Measurements from ENCODE around the gene EBNA1BP2.

DNA sequence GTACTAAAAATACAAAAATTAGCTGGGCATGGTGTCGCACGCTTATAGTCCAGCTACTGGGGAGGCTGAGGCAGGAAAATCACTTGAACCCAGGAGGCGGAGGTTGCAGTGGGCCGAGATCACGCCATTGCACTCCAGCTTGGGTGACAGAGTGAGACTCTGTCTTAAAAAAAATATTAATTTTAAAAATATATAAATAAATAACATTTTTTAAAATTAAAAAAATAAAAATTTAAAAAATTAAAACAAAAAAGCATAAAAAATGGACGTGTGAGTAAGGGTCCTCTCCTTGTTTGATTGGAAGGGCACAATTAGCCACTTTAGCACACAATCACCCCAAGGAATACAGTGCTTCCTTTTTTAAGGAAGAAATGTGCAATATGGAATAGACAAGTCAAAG lies 18.6 kb downstream of the EBNA1BP2 start:
- TF ChIP-seq, protein P1, sequence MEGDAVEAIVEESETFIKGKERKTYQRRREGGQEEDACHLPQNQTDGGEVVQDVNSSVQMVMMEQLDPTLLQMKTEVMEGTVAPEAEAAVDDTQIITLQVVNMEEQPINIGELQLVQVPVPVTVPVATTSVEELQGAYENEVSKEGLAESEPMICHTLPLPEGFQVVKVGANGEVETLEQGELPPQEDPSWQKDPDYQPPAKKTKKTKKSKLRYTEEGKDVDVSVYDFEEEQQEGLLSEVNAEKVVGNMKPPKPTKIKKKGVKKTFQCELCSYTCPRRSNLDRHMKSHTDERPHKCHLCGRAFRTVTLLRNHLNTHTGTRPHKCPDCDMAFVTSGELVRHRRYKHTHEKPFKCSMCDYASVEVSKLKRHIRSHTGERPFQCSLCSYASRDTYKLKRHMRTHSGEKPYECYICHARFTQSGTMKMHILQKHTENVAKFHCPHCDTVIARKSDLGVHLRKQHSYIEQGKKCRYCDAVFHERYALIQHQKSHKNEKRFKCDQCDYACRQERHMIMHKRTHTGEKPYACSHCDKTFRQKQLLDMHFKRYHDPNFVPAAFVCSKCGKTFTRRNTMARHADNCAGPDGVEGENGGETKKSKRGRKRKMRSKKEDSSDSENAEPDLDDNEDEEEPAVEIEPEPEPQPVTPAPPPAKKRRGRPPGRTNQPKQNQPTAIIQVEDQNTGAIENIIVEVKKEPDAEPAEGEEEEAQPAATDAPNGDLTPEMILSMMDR (IDR thresholded peaks at IDR 0.05; ENCODE audit: poor library complexity, severe bottlenecking): no peak
- TF ChIP-seq SMC3 (conservative IDR thresholded peaks at IDR 0.05; ENCODE audit: poor library complexity): no peak
- no peak for TF ChIP-seq RAD21 (conservative IDR thresholded peaks at IDR 0.05)
- TF ChIP-seq, protein P2, sequence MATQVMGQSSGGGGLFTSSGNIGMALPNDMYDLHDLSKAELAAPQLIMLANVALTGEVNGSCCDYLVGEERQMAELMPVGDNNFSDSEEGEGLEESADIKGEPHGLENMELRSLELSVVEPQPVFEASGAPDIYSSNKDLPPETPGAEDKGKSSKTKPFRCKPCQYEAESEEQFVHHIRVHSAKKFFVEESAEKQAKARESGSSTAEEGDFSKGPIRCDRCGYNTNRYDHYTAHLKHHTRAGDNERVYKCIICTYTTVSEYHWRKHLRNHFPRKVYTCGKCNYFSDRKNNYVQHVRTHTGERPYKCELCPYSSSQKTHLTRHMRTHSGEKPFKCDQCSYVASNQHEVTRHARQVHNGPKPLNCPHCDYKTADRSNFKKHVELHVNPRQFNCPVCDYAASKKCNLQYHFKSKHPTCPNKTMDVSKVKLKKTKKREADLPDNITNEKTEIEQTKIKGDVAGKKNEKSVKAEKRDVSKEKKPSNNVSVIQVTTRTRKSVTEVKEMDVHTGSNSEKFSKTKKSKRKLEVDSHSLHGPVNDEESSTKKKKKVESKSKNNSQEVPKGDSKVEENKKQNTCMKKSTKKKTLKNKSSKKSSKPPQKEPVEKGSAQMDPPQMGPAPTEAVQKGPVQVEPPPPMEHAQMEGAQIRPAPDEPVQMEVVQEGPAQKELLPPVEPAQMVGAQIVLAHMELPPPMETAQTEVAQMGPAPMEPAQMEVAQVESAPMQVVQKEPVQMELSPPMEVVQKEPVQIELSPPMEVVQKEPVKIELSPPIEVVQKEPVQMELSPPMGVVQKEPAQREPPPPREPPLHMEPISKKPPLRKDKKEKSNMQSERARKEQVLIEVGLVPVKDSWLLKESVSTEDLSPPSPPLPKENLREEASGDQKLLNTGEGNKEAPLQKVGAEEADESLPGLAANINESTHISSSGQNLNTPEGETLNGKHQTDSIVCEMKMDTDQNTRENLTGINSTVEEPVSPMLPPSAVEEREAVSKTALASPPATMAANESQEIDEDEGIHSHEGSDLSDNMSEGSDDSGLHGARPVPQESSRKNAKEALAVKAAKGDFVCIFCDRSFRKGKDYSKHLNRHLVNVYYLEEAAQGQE (IDR thresholded peaks at IDR 0.05; ENCODE audit: borderline replicate concordance): no peak
- no peak for TF ChIP-seq POLR2AphosphoS5 (IDR thresholded peaks at IDR 0.05)
- no peak for TF ChIP-seq TAF1 (IDR thresholded peaks at IDR 0.05; ENCODE audit: low read depth)

Data from neural cell (in vitro differentiated cells).